Muscle layer of colon (tissue), 2 donors: Measurements from ENCODE around the gene CSF1.
A peak's percentile ranks its signal among the peaks of the same experiment; 100 is the strongest.

ENCODE experiments used
- H3K27ac ChIP-seq: one replicate; pipeline ENCODE4 v1.7.0; 2013; ENCODE audit warnings: low read depth, mild to moderate bottlenecking, low read length, moderate library complexity
- H3K27me3 ChIP-seq, 2 donors: one replicate each; pipeline ENCODE4 v1.7.0; 2013; ENCODE audit warnings: low read length in 2 of 2, mild to moderate bottlenecking in 2 of 2; ENCODE audit not compliant: insufficient read depth in 2 of 2, control insufficient read depth in 1 of 2
- H3K36me3 ChIP-seq: one replicate; pipeline ENCODE4 v1.7.0; 2013; ENCODE audit warnings: mild to moderate bottlenecking, low read length; ENCODE audit not compliant: insufficient read depth
- H3K4me1 ChIP-seq: one replicate; pipeline ENCODE4 v1.7.0; 2013; ENCODE audit warnings: mild to moderate bottlenecking, low read length; ENCODE audit not compliant: insufficient read depth
- H3K4me3 ChIP-seq, 2 donors: one replicate each; pipeline ENCODE4 v1.7.0; 2013; ENCODE audit warnings: low read length in 2 of 2, low read depth in 1 of 2, mild to moderate bottlenecking in 1 of 2, moderate library complexity in 1 of 2
- H3K9ac ChIP-seq: one replicate; pipeline ENCODE4 v1.7.0; 2013; ENCODE audit warnings: low read length
- H3K9me3 ChIP-seq: one replicate; pipeline ENCODE4 v1.7.0; 2013; ENCODE audit warnings: mild to moderate bottlenecking, low read length
- donor health status: abdominal sarcoma.
- donor health status: Adenocarcinoma of cecum.

Gene CSF1

GRCh38 chr1:109905491-109905890, 5.2 kb upstream of the CSF1 start:
- no peak overlapping the region for H3K9ac ChIP-seq
- no peaks in the 10 kb centered on the region for H3K9me3 ChIP-seq
- H3K36me3 ChIP-seq, result no peaks in the 10 kb centered on the region
- no peaks in the 10 kb centered on the region for H3K27me3 ChIP-seq
- no peak overlapping the region for H3K27ac ChIP-seq
- H3K4me3 ChIP-seq, result no peak overlapping the region
- peaks cover 9% of the 10 kb centered on the region for H3K4me1 ChIP-seq

GRCh38 chr1:109906160-109906838, 4.3 kb upstream of the CSF1 start:
- H3K27ac ChIP-seq, result no peak overlapping the region
- H3K9ac ChIP-seq, result no peak overlapping the region
- H3K27me3 ChIP-seq, result no peaks in the 10 kb centered on the region
- H3K4me1 ChIP-seq, result peaks cover 9% of the 10 kb centered on the region
- H3K4me3 ChIP-seq, result no peak overlapping the region
- H3K36me3 ChIP-seq, result no peaks in the 10 kb centered on the region
- H3K9me3 ChIP-seq, result no peaks in the 10 kb centered on the region

GRCh38 chr1:109906839-109907180, 3.8 kb upstream of the CSF1 start:
- Histone ChIP-seq H3K36me3 (no peaks in the 10 kb centered on the region), H3K9ac (no peak overlapping the region), H3K9me3 (no peaks in the 10 kb centered on the region), H3K27ac (no peak overlapping the region), H3K27me3 (no peaks in the 10 kb centered on the region), H3K4me3 (no peak overlapping the region), H3K4me1 (peaks cover 9% of the 10 kb centered on the region)

- H3K27ac ChIP-seq, result no peak overlapping the region
- H3K4me3 ChIP-seq, result no peak overlapping the region
- no peak overlapping the region for H3K9ac ChIP-seq
- H3K27me3 ChIP-seq, result no peaks in the 10 kb centered on the region
- peaks cover 9% of the 10 kb centered on the region for H3K4me1 ChIP-seq
- no peaks in the 10 kb centered on the region for H3K9me3 ChIP-seq
- H3K36me3 ChIP-seq, result no peaks in the 10 kb centered on the region
Observed at GRCh38 chr1:109907190-109907774, 3.4 kb upstream of the CSF1 start.

- Histone ChIP-seq H3K36me3 (no peaks in the 10 kb centered on the region), H3K4me3 (no peak overlapping the region), H3K27ac (no peak overlapping the region), H3K9ac (no peak overlapping the region), H3K4me1 (peaks cover 25% of the 10 kb centered on the region), H3K9me3 (no peaks in the 10 kb centered on the region), H3K27me3 (no peaks in the 10 kb centered on the region)
Observed at GRCh38 chr1:109908836-109909235, 1.8 kb upstream of the CSF1 start.

- Histone ChIP-seq H3K36me3 (peaks cover 6% of the 10 kb centered on the region), H3K27ac (peak overlapping the region; percentile 79), H3K4me1 (peaks cover 32% of the 10 kb centered on the region), H3K9me3 (no peaks in the 10 kb centered on the region), H3K27me3 (no peaks in the 10 kb centered on the region), H3K4me3 (peak overlapping the region in 1 of 2 donors; percentile 61), H3K9ac (no peak overlapping the region)
Observed at GRCh38 chr1:109909561-109909960, 1.1 kb upstream of the CSF1 start.

- Histone ChIP-seq H3K9ac (peak overlapping the region; percentile 78), H3K36me3 (peaks cover 15% of the 10 kb centered on the region), H3K27ac (peak overlapping the region; percentile 95), H3K4me1 (peaks cover 35% of the 10 kb centered on the region), H3K4me3 (peak overlapping the region; percentile 83 to 85), H3K27me3 (no peaks in the 10 kb centered on the region), H3K9me3 (no peaks in the 10 kb centered on the region)
Observed at GRCh38 chr1:109910963-109911798, 532 bp downstream of the CSF1 start.

- Histone ChIP-seq H3K27ac (peak overlapping the region; percentile 95), H3K36me3 (peaks cover 25% of the 10 kb centered on the region), H3K27me3 (no peaks in the 10 kb centered on the region), H3K4me3 (peak overlapping the region; percentile 83 to 85), H3K9me3 (no peaks in the 10 kb centered on the region), H3K4me1 (peaks cover 35% of the 10 kb centered on the region), H3K9ac (peak overlapping the region; percentile 78)
Observed at GRCh38 chr1:109912214-109912861, 1.7 kb downstream of the CSF1 start.

- no peaks in the 10 kb centered on the region for H3K9me3 ChIP-seq
- H3K27me3 ChIP-seq, result no peaks in the 10 kb centered on the region
- H3K9ac ChIP-seq, result peak overlapping the region; percentile 78
- peaks cover 35% of the 10 kb centered on the region for H3K4me1 ChIP-seq
- peak overlapping the region; percentile 43 to 83 for H3K4me3 ChIP-seq
- peaks cover 30% of the 10 kb centered on the region for H3K36me3 ChIP-seq
- peak overlapping the region; percentile 95 for H3K27ac ChIP-seq
Observed at GRCh38 chr1:109912873-109913272, 2.2 kb downstream of the CSF1 start.

GRCh38 chr1:109913360-109913879, 2.8 kb downstream of the CSF1 start:
- H3K27ac ChIP-seq, result peak overlapping the region; percentile 95
- H3K27me3 ChIP-seq, result no peaks in the 10 kb centered on the region
- H3K4me1 ChIP-seq, result peaks cover 35% of the 10 kb centered on the region
- H3K36me3 ChIP-seq, result peaks cover 36% of the 10 kb centered on the region
- no peak overlapping the region for H3K9ac ChIP-seq
- H3K4me3 ChIP-seq, result peak overlapping the region in 1 of 2 donors; percentile 83
- H3K9me3 ChIP-seq, result no peaks in the 10 kb centered on the region
